HepG2 (cell line): ENCODE results near the gene SLC1A2.

Source experiments
- BRCA1 ChIP-seq: sonication (generic); formaldehyde crosslinking; IDR thresholded peaks from 2 replicates; pipeline ENCODE4 v1.4.0; 2020; ENCODE audit warnings: missing genetic modification reagents
- SUZ12 ChIP-seq: fragments of 150-350 bp; IDR thresholded peaks from 2 replicates; pipeline ENCODE4 v1.6.1; 2014; ENCODE audit warnings: low read depth, low read length
- ZNF331 ChIP-seq: sonication (generic); formaldehyde crosslinking; IDR thresholded peaks from 2 replicates; pipeline ENCODE4 v1.4.0; 2020; ENCODE audit warnings: missing genetic modification reagents
- TF ChIP-seq, protein P1 (sequence below): sonication (generic); formaldehyde crosslinking; IDR thresholded peaks from 2 replicates; pipeline ENCODE4 v1.5.0; 2020; ENCODE audit warnings: mild to moderate bottlenecking, missing genetic modification reagents, moderate library complexity

DNA sequence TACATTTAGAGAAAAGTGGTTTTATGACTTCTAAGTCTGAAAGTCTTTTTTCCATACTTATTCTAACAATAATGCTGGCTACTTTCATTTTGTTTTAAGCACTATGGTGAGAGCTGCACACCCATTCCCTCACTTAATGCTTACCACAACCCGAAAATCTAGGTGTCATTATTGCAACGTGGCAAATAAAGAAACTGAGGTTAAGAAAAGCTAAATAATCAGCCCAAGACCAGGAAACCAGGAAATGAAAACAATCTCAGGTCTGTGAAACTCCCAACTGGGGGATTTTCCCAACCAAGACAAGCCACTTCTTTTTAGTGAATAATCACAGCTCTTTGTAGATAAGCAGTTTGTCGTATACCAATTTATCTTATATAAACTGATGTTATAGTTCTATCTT lies 126.3 kb downstream of the SLC1A2 start:
- TF ChIP-seq BRCA1 (CRISPR knock-in tag), result no peak
- TF ChIP-seq, protein P1, sequence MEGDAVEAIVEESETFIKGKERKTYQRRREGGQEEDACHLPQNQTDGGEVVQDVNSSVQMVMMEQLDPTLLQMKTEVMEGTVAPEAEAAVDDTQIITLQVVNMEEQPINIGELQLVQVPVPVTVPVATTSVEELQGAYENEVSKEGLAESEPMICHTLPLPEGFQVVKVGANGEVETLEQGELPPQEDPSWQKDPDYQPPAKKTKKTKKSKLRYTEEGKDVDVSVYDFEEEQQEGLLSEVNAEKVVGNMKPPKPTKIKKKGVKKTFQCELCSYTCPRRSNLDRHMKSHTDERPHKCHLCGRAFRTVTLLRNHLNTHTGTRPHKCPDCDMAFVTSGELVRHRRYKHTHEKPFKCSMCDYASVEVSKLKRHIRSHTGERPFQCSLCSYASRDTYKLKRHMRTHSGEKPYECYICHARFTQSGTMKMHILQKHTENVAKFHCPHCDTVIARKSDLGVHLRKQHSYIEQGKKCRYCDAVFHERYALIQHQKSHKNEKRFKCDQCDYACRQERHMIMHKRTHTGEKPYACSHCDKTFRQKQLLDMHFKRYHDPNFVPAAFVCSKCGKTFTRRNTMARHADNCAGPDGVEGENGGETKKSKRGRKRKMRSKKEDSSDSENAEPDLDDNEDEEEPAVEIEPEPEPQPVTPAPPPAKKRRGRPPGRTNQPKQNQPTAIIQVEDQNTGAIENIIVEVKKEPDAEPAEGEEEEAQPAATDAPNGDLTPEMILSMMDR (CRISPR knock-in tag), result no peak
- no peak for TF ChIP-seq SUZ12
- no peak for TF ChIP-seq ZNF331 (CRISPR knock-in tag)
